Muscle of arm (tissue), 12 donors: ENCODE results near the gene WWOX. TPM values are rescaled to one million over a fixed set of nuclear protein-coding genes. Genes with fewer than 3 reads are reported as not detected.

Experiments
- DNase-seq: peaks from one replicate; pipeline ENCODE4 v3.0.0-alpha.2; 2013
- polyA plus RNA-seq, 12 donors: library from polyadenylated mRNA; unstranded; fragments of 120-200 nt; gene quantifications; one replicate each; pipeline ENCODE4 v1.2.1, GENCODE V29; 2013; ENCODE audit not compliant: insufficient read length in 12 of 12

Gene WWOX
- polyA plus RNA-seq, 12 donors = 7.4 to 17.2 (median 10.9) TPM; not detected in 2

GRCh38 chr16:79088971-79089370, 989.5 kb downstream of the WWOX start:
- DNase-seq = no peak

GRCh38 chr16:79089735-79090284, 990.4 kb downstream of the WWOX start:
- DNase-seq = peak; percentile 40

GRCh38 chr16:79090966-79091365, 991.5 kb downstream of the WWOX start:
- DNase-seq = no peak

- DNase-seq = no peak
These were observed 993.4 kb downstream of the WWOX start for GRCh38 chr16:79092846-79093245.

GRCh38 chr16:79093554-79093967, 994.1 kb downstream of the WWOX start:
- DNase-seq = no peak

GRCh38 chr16:79096246-79096645, 996.8 kb downstream of the WWOX start:
- DNase-seq = no peak

- DNase-seq = no peak
These were observed 997.7 kb downstream of the WWOX start for GRCh38 chr16:79097166-79097565.

- DNase-seq = no peak
These were observed 998.3 kb downstream of the WWOX start for GRCh38 chr16:79097771-79098170.

GRCh38 chr16:79098907-79099306, 999.5 kb downstream of the WWOX start:
- no peak for DNase-seq

- no peak for DNase-seq
These were observed 1000.3 kb downstream of the WWOX start for GRCh38 chr16:79099716-79100115.

- no peak for DNase-seq
These were observed 1001.0 kb downstream of the WWOX start for GRCh38 chr16:79100447-79100846.

GRCh38 chr16:79101491-79101890, 1002.0 kb downstream of the WWOX start:
- DNase-seq = no peak

GRCh38 chr16:79104567-79104966, 1005.1 kb downstream of the WWOX start:
- DNase-seq = no peak

- DNase-seq = no peak
These were observed 1007.8 kb downstream of the WWOX start for GRCh38 chr16:79107301-79107700.

- DNase-seq = no peak
These were observed 1010.3 kb downstream of the WWOX start for GRCh38 chr16:79109771-79110170.

- DNase-seq = no peak
These were observed 1010.8 kb downstream of the WWOX start for GRCh38 chr16:79110242-79110641.

- DNase-seq = no peak
These were observed 1011.5 kb downstream of the WWOX start for GRCh38 chr16:79110953-79111352.

GRCh38 chr16:79112462-79112861, 1013.0 kb downstream of the WWOX start:
- no peak for DNase-seq

GRCh38 chr16:79113826-79114225, 1014.4 kb downstream of the WWOX start:
- DNase-seq = no peak

- no peak for DNase-seq
These were observed 1015.3 kb downstream of the WWOX start for GRCh38 chr16:79114759-79115158.

- DNase-seq = no peak
These were observed 1022.5 kb downstream of the WWOX start for GRCh38 chr16:79121906-79122305.

GRCh38 chr16:79122343-79122742, 1022.9 kb downstream of the WWOX start:
- DNase-seq = no peak

- no peak for DNase-seq
These were observed 1024.7 kb downstream of the WWOX start for GRCh38 chr16:79124016-79124756.

- DNase-seq = no peak
These were observed 1028.3 kb downstream of the WWOX start for GRCh38 chr16:79127766-79128165.
